ENCODE measurements around the gene ZNF729.

ZNF729 gene

DNA sequence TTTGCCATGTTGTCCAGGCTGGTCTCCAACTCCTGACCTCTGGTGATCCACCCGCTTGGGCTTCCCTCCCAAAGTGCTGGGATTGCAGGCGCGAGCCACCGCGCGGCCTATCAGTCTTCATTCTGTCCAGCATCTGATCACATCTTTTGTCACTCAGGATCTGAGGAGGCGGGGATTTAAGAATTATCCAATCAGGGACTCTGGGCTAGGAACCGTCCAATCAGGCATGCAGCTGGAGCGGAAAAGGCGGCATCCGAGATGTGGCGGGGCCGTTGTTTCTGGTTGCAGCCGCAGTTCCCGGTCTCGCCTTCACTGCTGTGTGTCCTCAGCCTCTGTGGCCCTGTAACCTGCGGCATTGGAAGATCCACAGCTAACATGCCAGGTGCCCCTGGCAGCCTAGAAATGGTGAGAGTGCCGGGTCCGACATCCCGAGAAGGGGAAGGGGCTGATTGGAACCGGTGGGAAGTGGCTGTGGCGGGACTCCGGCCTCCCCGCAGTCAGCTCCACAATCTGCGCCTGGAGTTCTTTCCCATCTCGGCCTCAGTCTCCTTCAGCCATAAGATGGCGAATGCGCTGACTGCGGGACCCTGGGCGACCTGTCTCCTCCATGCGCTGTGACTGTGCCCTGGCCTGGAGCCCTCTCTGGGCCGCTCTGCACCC is at the start of gene ZNF729:
TSS of gene ZNF729 (plus strand) at position 291 of the 660 bp plus-strand sequence. CDS start at position 376, 85 bp downstream.
- H3K9me3 ChIP-seq (ENCODE audit: severe bottlenecking), result peaks cover 4% of the 10 kb centered on the region
- H3K4me3 ChIP-seq (ENCODE audit: low read depth, low read length), result no peak within 1 kb of the TSS
- DNase-seq, result no peak
- TF ChIP-seq, protein P1, sequence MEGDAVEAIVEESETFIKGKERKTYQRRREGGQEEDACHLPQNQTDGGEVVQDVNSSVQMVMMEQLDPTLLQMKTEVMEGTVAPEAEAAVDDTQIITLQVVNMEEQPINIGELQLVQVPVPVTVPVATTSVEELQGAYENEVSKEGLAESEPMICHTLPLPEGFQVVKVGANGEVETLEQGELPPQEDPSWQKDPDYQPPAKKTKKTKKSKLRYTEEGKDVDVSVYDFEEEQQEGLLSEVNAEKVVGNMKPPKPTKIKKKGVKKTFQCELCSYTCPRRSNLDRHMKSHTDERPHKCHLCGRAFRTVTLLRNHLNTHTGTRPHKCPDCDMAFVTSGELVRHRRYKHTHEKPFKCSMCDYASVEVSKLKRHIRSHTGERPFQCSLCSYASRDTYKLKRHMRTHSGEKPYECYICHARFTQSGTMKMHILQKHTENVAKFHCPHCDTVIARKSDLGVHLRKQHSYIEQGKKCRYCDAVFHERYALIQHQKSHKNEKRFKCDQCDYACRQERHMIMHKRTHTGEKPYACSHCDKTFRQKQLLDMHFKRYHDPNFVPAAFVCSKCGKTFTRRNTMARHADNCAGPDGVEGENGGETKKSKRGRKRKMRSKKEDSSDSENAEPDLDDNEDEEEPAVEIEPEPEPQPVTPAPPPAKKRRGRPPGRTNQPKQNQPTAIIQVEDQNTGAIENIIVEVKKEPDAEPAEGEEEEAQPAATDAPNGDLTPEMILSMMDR (IDR thresholded peaks at IDR 0.05; ENCODE audit: low read depth, low read length), result no peak
- peaks cover 9% of the 10 kb centered on the region for H3K27me3 ChIP-seq (ENCODE audit: insufficient read depth, low read depth, severe bottlenecking)
- H3K27ac ChIP-seq, result no peak within 1 kb of the TSS
- no peaks in the 10 kb centered on the region for H3K36me3 ChIP-seq

DNA sequence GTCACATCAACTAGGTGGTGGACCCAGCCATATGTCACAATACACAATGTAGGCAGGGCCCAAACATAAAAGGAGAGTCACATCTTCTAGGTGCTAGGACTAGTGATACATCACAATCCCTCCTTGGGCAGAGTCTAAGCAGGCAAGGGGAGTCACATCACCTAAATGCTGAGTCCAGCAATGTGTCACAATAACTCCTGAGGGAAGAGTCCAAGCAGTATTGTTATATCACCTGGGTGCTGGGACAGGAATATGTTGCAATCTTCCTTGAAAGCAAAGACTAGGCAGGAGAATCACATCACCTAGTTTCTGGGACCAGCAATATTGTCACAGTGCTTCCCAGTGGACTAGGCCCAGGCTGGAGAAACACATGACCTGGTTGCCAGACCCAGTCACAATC is 29.4 kb upstream of the ZNF729 start:
- no peak for DNase-seq
- no peaks in the 10 kb centered on the region for H3K27me3 ChIP-seq (ENCODE audit: insufficient read depth, low read depth, severe bottlenecking)
- H3K4me3 ChIP-seq (ENCODE audit: low read depth, low read length), result no peak overlapping the region
- TF ChIP-seq, protein P1 (IDR thresholded peaks at IDR 0.05; ENCODE audit: low read depth, low read length), result no peak
- H3K9me3 ChIP-seq (ENCODE audit: severe bottlenecking), result no peaks in the 10 kb centered on the region
- H3K27ac ChIP-seq, result no peak overlapping the region
- H3K36me3 ChIP-seq, result no peaks in the 10 kb centered on the region

DNA sequence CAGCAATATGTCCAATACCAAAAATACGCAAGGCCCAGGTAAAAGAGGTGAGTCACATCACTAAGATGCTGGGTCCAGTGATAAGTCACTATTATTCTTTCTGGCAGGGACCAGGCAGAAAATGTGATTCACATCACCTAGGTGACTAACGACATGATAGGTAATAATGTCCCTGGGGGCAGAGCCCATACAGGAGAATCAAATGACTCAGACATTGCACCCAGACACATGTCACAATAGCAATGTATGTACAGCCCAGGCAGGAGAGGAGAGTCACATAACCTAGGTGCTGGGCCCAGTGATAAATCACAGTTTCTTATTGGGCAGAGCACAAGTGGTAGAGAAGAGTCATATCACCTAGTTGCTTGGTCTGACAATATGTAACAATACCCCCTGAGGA is 28.9 kb upstream of the ZNF729 start:
- Histone ChIP-seq H3K27ac (no peak overlapping the region), H3K36me3 (no peaks in the 10 kb centered on the region), H3K9me3 (ENCODE audit: severe bottlenecking) (no peaks in the 10 kb centered on the region), H3K27me3 (ENCODE audit: insufficient read depth, low read depth, severe bottlenecking) (no peaks in the 10 kb centered on the region), H3K4me3 (ENCODE audit: low read depth, low read length) (no peak overlapping the region)
- TF ChIP-seq, protein P1 (IDR thresholded peaks at IDR 0.05; ENCODE audit: low read depth, low read length), result no peak
- DNase-seq, result no peak

DNA sequence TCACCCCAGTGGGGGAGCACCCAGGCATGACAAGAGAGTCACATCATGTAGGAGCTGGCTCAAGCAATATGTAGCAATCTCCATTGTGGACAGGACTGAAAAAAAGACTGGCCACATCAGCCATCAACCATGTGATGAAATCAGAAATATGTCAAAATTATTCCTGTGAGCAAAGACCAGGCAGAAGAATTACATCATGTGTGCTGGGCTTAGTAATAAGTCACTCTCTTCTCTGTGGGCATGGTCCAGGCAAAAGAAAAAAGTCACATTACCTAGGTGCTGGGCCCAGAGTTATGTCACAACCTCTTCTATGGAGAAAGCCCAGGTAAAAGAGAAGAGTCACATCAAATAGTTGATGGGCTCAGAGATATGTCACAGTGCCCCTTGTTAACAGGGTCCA is 28.3 kb upstream of the ZNF729 start:
- Histone ChIP-seq H3K9me3 (ENCODE audit: severe bottlenecking) (no peaks in the 10 kb centered on the region), H3K27me3 (ENCODE audit: insufficient read depth, low read depth, severe bottlenecking) (no peaks in the 10 kb centered on the region), H3K4me3 (ENCODE audit: low read depth, low read length) (no peak overlapping the region), H3K27ac (no peak overlapping the region), H3K36me3 (no peaks in the 10 kb centered on the region)
- TF ChIP-seq, protein P1 (IDR thresholded peaks at IDR 0.05; ENCODE audit: low read depth, low read length), result no peak
- no peak for DNase-seq

DNA sequence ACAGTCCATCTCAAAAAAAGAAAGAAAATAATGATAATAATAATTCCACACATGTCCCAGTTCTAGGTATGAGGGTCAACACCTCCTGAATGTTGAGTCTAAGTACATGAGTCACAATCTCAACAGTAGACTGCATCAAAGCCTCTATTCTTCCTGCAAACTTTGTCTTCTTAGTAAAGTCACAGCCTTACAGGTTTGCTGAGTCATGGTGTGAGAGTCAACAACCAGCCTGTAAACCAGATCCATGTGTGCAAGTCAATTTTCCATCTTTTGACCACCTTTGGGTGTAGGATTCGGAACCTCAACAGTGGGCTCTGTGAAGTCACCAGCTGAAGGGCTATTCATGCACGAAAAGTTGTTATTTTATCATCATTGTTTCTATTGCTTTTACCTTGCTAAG is 25.7 kb upstream of the ZNF729 start:
- H3K27ac ChIP-seq, result no peak overlapping the region
- H3K36me3 ChIP-seq, result no peaks in the 10 kb centered on the region
- H3K27me3 ChIP-seq (ENCODE audit: insufficient read depth, low read depth, severe bottlenecking), result peaks cover 4% of the 10 kb centered on the region
- TF ChIP-seq, protein P1 (IDR thresholded peaks at IDR 0.05; ENCODE audit: low read depth, low read length), result no peak
- H3K9me3 ChIP-seq (ENCODE audit: severe bottlenecking), result no peaks in the 10 kb centered on the region
- no peak overlapping the region for H3K4me3 ChIP-seq (ENCODE audit: low read depth, low read length)
- no peak for DNase-seq

DNA sequence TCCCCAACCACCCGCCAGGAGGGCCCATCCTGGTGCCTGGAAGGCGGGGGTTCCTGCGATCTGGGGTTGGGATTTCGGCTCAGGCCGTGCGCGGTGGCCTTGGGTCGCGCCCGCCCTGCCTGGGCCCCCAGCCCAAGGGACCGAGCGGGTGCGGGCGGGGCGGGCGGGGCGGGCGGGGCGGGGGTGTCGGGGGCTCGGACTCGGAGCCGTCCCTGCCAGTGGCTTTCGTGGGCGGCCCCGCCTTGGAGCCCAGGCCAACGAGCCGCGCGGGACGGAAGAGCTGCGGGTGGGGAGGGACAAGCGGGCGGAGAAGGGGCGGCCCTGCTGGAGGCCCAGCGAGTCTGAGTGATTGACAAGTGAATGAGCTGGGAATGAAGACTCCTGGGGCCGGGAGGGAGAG is 24.6 kb upstream of the ZNF729 start:
- Histone ChIP-seq H3K36me3 (no peaks in the 10 kb centered on the region), H3K27me3 (ENCODE audit: insufficient read depth, low read depth, severe bottlenecking) (peaks cover 4% of the 10 kb centered on the region), H3K9me3 (ENCODE audit: severe bottlenecking) (no peaks in the 10 kb centered on the region), H3K4me3 (ENCODE audit: low read depth, low read length) (no peak overlapping the region), H3K27ac (no peak overlapping the region)
- TF ChIP-seq, protein P1 (IDR thresholded peaks at IDR 0.05; ENCODE audit: low read depth, low read length), result no peak
- DNase-seq, result no peak

Measured in WERI-Rb-1 (cell line).